Calu3 (cell line): ENCODE measurements around the gene STAC. TPM values are rescaled to one million over a fixed set of nuclear protein-coding genes. Genes with fewer than 3 reads are reported as not detected.

Experiments used
- BruUV-seq: library from RNA; stranded (reverse); fragments of 400-500 nt; replicated peaks from 2 replicates; lab custom pipeline; 2021; lab: Mats Ljungman, UMichigan
- CTCF ChIA-PET: fragments of 300-600 bp; sonication (Branson Sonifier 250); formaldehyde crosslinking; loops from one replicate; lab custom pipeline; 2022; ENCODE audit warnings: antibody characterized with exemption; lab: Charles Lee
- DNase-seq: peaks from one replicate; pipeline ENCODE4 v3.0.0; 2022
- H3K27ac Mint-ChIP-seq: one replicate; pipeline ENCODE4 v1.8.0; 2022; ENCODE audit warnings: mixed read lengths; ENCODE audit not compliant: unreplicated experiment
- H3K27me3 Mint-ChIP-seq: one replicate; pipeline ENCODE4 v1.8.0; 2022; ENCODE audit warnings: mixed read lengths; ENCODE audit not compliant: unreplicated experiment
- H3K36me3 Mint-ChIP-seq: one replicate; pipeline ENCODE4 v1.8.0; 2022; ENCODE audit warnings: mild to moderate bottlenecking, moderate library complexity, mixed read lengths; ENCODE audit not compliant: insufficient read depth, unreplicated experiment
- H3K4me1 Mint-ChIP-seq: one replicate; pipeline ENCODE4 v1.8.0; 2022; ENCODE audit warnings: mild to moderate bottlenecking, low read depth, mixed read lengths; ENCODE audit not compliant: unreplicated experiment
- H3K4me3 Mint-ChIP-seq: one replicate; pipeline ENCODE4 v1.8.0; 2022; ENCODE audit warnings: mild to moderate bottlenecking, low read depth, moderate library complexity, mixed read lengths; ENCODE audit not compliant: unreplicated experiment
- H3K9me3 Mint-ChIP-seq: one replicate; pipeline ENCODE4 v1.8.0; 2022; ENCODE audit warnings: low read depth, mixed read lengths; ENCODE audit not compliant: unreplicated experiment
- intact Hi-C: fragments of 100-400 bp; cut with micrococcal nuclease; formaldehyde crosslinking; loops from one replicate; pipeline ENCODE4 v1.10.0; 2022; ENCODE audit not compliant: unreplicated experiment
- total RNA-seq: library from RNA; stranded (reverse); gene quantifications from 2 replicates; pipeline ENCODE4 v1.2.3, GENCODE V29; 2022
- TF ChIP-seq, protein P1 (sequence below): fragments of 200-600 bp; IDR thresholded peaks from one replicate; pipeline ENCODE4 v1.8.0; 2022; ENCODE audit warnings: antibody characterized with exemption; ENCODE audit not compliant: unreplicated experiment

STAC gene
- total RNA-seq, 1 experiment from 2014 or later: 12.8 TPM

DNA sequence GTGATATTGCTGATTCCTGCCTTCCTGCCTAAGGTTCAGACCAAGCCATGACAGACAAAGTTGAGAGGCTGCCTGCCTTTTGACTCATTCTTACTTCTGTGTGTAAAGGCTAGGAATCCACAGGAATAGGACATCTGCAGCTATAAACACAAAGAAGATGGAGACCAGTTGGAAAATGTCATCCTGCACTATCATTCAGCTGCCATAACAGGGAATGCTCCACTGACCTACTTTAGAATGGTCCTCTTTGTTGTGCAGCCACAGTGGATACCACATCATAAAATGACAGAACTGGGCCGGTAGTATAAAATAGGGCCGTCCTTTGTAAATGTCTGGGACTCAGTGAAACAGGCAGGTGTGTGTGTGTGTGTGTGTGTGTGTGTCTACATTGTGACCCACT lies 75.1 kb downstream of the STAC start:
- intact Hi-C loops: no loop called here
- TF ChIP-seq, protein P1, sequence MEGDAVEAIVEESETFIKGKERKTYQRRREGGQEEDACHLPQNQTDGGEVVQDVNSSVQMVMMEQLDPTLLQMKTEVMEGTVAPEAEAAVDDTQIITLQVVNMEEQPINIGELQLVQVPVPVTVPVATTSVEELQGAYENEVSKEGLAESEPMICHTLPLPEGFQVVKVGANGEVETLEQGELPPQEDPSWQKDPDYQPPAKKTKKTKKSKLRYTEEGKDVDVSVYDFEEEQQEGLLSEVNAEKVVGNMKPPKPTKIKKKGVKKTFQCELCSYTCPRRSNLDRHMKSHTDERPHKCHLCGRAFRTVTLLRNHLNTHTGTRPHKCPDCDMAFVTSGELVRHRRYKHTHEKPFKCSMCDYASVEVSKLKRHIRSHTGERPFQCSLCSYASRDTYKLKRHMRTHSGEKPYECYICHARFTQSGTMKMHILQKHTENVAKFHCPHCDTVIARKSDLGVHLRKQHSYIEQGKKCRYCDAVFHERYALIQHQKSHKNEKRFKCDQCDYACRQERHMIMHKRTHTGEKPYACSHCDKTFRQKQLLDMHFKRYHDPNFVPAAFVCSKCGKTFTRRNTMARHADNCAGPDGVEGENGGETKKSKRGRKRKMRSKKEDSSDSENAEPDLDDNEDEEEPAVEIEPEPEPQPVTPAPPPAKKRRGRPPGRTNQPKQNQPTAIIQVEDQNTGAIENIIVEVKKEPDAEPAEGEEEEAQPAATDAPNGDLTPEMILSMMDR: no peak
- no peaks in the 10 kb centered on the region for H3K27me3 Mint-ChIP-seq
- H3K27ac Mint-ChIP-seq: no peak overlapping the region
- H3K9me3 Mint-ChIP-seq: no peaks in the 10 kb centered on the region
- CTCF ChIA-PET: no interaction called here
- H3K4me1 Mint-ChIP-seq: peaks cover 5% of the 10 kb centered on the region
- H3K36me3 Mint-ChIP-seq: no peaks in the 10 kb centered on the region
- no peak for DNase-seq
- no TSS peak for BruUV-seq
- H3K4me3 Mint-ChIP-seq: no peak overlapping the region

DNA sequence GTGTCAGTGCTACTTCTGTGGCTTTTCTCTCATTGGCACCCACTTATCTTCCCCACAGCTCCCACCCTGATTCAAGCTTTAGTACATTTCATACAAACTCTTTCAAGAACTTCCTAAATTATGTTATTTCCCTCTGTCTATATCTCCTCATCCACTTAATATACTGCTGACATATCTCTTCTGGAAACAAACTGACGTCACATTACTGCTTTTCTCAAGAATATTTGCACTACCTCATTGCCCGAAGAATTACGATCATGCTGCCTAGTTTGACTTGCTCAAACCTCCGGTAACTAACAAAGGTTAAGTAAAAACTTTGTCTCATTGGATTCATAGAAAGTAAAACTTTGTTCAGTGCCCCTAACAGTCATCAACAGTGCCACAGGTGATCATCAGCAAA lies 76.5 kb downstream of the STAC start:
- no peak overlapping the region for H3K4me3 Mint-ChIP-seq
- no peaks in the 10 kb centered on the region for H3K36me3 Mint-ChIP-seq
- peaks cover 5% of the 10 kb centered on the region for H3K4me1 Mint-ChIP-seq
- H3K27me3 Mint-ChIP-seq: no peaks in the 10 kb centered on the region
- BruUV-seq: no TSS peak
- H3K9me3 Mint-ChIP-seq: no peaks in the 10 kb centered on the region
- CTCF ChIA-PET: no interaction called here
- intact Hi-C loops: no loop called here
- no peak for DNase-seq
- TF ChIP-seq, protein P1: no peak
- no peak overlapping the region for H3K27ac Mint-ChIP-seq

DNA sequence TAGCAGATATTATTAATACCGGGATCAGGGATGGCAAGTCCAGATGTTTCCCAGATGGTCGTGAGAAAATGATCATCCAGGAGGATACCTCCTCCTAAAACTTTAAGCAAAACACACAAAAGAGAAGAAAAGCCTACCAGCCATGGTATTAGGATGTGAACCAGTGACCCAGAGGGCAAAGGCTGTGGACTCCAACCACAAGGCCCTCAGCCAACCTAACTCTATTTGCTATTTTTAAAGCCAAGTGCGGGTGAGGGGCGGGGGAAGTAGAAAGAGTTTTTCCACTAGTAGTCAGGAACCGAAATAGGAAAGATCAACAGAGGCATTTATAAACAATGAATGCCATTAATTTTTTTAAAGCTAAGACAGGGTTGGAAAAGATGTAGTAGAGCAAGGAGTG lies 77.4 kb downstream of the STAC start:
- Mint-ChIP-seq H3K9me3 (no peaks in the 10 kb centered on the region), H3K36me3 (no peaks in the 10 kb centered on the region), H3K27me3 (no peaks in the 10 kb centered on the region), H3K4me3 (no peak overlapping the region), H3K27ac (no peak overlapping the region), H3K4me1 (peaks cover 5% of the 10 kb centered on the region)
- CTCF ChIA-PET: no interaction called here
- no TSS peak for BruUV-seq
- intact Hi-C loops: no loop called here
- TF ChIP-seq, protein P1: no peak
- no peak for DNase-seq

DNA sequence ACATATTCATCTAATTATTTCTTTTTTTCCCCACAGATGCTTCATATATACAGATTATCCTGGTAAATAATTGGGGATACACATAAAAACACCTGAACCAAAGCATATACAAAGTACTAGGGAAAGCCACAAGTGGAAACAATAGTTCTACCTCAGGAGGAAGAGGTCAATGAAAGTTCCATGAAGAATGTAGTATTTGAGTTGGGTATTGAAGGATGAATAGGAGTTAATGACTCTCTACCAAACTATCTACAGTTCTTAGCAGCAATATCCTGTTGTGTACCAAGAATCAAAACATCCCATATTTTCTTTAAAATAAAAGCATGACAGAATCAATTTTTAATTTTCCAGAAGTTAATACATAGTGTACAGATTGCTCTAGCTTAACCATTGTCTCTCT lies 78.9 kb downstream of the STAC start:
- BruUV-seq: no TSS peak
- Mint-ChIP-seq H3K27ac (no peak overlapping the region), H3K36me3 (no peaks in the 10 kb centered on the region), H3K9me3 (no peaks in the 10 kb centered on the region), H3K27me3 (no peaks in the 10 kb centered on the region), H3K4me1 (peaks cover 5% of the 10 kb centered on the region), H3K4me3 (no peak overlapping the region)
- DNase-seq: no peak
- intact Hi-C loops: no loop called here
- TF ChIP-seq, protein P1: no peak
- CTCF ChIA-PET: no interaction called here
